Upper lobe of right lung (tissue), 1 donor: ENCODE results near the gene FIGN. TPM values are rescaled to one million over a fixed set of nuclear protein-coding genes. Genes with fewer than 3 reads are reported as not detected.
A peak's percentile ranks its signal among the peaks of the same experiment; 100 is the strongest.

Source experiments
- ATAC-seq: fragments of 200-7000 bp; cut with Tn5 transposase; one replicate; pipeline ENCODE4 v1.9.1; 2020; ENCODE audit warnings: mild to moderate bottlenecking, moderate library complexity
- DNase-seq: peaks from one replicate; pipeline ENCODE4 v3.0.0-alpha.2; 2020
- H3K27ac ChIP-seq: fragments of 200-600 bp; one replicate; pipeline ENCODE4 v1.8.0; 2022
- H3K27me3 ChIP-seq: fragments of 200-600 bp; one replicate; pipeline ENCODE4 v1.8.0; 2022; ENCODE audit warnings: mild to moderate bottlenecking
- H3K36me3 ChIP-seq: fragments of 200-600 bp; one replicate; pipeline ENCODE4 v1.8.0; 2022
- H3K4me1 ChIP-seq: fragments of 200-600 bp; one replicate; pipeline ENCODE4 v1.8.0; 2022
- H3K4me3 ChIP-seq: fragments of 200-600 bp; one replicate; pipeline ENCODE4 v1.8.0; 2022; ENCODE audit warnings: mild to moderate bottlenecking
- H3K9me3 ChIP-seq: fragments of 200-600 bp; one replicate; pipeline ENCODE4 v1.8.0; 2022
- intact Hi-C: fragments of 100-400 bp; cut with DNase I; formaldehyde crosslinking; loops from one replicate; pipeline ENCODE4 v1.11.0; 2022
- long read RNA-seq: library from polyadenylated mRNA; unstranded; transcript quantifications from one replicate; pipeline ENCODE4 v2.0.0, GENCODE V29; 2021
- total RNA-seq: library from RNA; stranded (reverse); fragmentation: NEBNext Ultra II Directional; extraction: Animal tissue kit (Norgen Biotek cat#: 25700); gene quantifications from one replicate; pipeline ENCODE4 v1.2.1, GENCODE V29; 2021
- TF ChIP-seq, protein P1 (sequence below): fragments of 200-600 bp; IDR thresholded peaks from one replicate; pipeline ENCODE4 v1.8.0; 2022; ENCODE audit warnings: antibody characterized with exemption
- donor health status: DM: no; HTN: yes; CAD: no; lungs with severe emphysema.

Gene FIGN, protein sequence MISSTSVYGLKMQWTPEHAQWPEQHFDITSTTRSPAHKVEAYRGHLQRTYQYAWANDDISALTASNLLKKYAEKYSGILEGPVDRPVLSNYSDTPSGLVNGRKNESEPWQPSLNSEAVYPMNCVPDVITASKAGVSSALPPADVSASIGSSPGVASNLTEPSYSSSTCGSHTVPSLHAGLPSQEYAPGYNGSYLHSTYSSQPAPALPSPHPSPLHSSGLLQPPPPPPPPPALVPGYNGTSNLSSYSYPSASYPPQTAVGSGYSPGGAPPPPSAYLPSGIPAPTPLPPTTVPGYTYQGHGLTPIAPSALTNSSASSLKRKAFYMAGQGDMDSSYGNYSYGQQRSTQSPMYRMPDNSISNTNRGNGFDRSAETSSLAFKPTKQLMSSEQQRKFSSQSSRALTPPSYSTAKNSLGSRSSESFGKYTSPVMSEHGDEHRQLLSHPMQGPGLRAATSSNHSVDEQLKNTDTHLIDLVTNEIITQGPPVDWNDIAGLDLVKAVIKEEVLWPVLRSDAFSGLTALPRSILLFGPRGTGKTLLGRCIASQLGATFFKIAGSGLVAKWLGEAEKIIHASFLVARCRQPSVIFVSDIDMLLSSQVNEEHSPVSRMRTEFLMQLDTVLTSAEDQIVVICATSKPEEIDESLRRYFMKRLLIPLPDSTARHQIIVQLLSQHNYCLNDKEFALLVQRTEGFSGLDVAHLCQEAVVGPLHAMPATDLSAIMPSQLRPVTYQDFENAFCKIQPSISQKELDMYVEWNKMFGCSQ
- 6.5 TPM for total RNA-seq
- long read RNA-seq, full-length matches to known transcripts, result 3 of 8 reads
- long read RNA-seq, partial matches to known transcripts, result 0 of 8 reads
- long read RNA-seq, other reads (novel, unspliced or antisense), result 5 of 8 reads

DNA sequence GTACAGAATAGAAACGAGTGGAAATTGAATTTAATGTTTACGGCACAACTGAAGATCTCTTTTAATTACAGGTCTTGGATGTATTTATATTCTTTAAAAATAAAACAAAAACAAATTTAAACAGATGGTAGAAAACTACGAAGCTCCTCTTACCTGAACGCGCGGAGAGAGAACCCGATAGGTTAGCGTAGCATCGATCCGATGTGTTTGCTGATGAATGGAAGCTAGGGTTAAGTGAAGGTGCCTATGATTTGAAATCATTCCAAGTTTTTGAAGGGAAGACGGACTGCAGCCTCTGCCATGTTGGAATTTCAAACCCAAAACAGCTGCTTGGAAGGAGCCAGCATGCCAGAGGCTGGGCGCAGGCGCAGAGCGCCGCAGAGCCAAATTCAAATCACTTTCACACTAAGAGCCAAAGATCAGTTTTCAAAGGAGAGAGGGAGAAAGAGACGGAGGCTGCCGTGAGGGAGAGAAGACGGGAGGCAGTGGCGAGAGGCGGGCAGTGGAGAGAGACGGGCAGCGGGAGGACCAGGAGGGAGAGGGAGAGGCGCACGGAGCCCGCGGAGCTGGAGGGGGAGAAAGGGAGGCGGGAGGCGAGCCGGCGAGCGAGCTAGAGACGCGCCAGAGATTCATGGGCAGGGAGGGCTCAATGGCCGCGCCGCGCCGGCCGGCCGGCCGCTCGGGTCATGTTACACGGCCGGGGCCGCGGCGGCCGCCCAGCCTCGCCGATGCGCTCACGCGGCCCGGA lies at the start of gene FIGN:
TSS of gene FIGN (minus strand) at position 324 of the 748 bp plus-strand sequence. CDS start 1,081 bp downstream, outside the sequence.
- H3K27ac ChIP-seq, result peak within 1 kb of the TSS; percentile 85
- intact Hi-C loops, result no loop called here

DNA sequence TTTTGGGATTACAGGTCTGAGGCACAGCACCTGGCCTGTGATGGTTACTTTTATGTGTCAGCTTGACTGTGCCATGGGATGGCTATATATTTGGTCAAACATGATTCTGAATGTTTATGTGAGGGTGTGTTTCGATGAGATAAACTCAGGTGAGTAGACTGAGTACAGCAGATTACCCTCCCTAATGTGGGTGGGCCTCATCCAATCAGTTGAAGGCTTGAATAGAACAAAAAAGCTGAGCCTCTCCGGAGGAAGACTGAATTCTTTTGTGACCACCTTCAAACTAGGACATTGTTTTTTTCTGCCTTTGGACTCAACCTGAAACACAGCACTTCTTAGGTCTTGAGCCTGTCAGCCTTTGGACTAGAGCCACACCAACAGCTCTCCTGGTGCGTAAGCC lies 49.4 kb upstream of the FIGN start:
- intact Hi-C loops, result no loop called here
- Histone ChIP-seq H3K27ac (no peak overlapping the region), H3K4me3 (no peak overlapping the region), H3K27me3 (no peaks in the 10 kb centered on the region), H3K9me3 (no peaks in the 10 kb centered on the region), H3K4me1 (no peaks in the 10 kb centered on the region), H3K36me3 (no peaks in the 10 kb centered on the region)
- TF ChIP-seq, protein P1, sequence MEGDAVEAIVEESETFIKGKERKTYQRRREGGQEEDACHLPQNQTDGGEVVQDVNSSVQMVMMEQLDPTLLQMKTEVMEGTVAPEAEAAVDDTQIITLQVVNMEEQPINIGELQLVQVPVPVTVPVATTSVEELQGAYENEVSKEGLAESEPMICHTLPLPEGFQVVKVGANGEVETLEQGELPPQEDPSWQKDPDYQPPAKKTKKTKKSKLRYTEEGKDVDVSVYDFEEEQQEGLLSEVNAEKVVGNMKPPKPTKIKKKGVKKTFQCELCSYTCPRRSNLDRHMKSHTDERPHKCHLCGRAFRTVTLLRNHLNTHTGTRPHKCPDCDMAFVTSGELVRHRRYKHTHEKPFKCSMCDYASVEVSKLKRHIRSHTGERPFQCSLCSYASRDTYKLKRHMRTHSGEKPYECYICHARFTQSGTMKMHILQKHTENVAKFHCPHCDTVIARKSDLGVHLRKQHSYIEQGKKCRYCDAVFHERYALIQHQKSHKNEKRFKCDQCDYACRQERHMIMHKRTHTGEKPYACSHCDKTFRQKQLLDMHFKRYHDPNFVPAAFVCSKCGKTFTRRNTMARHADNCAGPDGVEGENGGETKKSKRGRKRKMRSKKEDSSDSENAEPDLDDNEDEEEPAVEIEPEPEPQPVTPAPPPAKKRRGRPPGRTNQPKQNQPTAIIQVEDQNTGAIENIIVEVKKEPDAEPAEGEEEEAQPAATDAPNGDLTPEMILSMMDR, result no peak
- no peak for ATAC-seq
- no peak for DNase-seq

More for the DNA sequence above, at the start of gene FIGN:
- peak; percentile 89 for ATAC-seq
- H3K27me3 ChIP-seq, result no peaks in the 10 kb centered on the region
- no peaks in the 10 kb centered on the region for H3K4me1 ChIP-seq
- TF ChIP-seq, protein P1, result no peak
- H3K9me3 ChIP-seq, result no peaks in the 10 kb centered on the region
- no peaks in the 10 kb centered on the region for H3K36me3 ChIP-seq
- peak; percentile 86 for DNase-seq
- peak within 1 kb of the TSS; percentile 66 for H3K4me3 ChIP-seq

DNA sequence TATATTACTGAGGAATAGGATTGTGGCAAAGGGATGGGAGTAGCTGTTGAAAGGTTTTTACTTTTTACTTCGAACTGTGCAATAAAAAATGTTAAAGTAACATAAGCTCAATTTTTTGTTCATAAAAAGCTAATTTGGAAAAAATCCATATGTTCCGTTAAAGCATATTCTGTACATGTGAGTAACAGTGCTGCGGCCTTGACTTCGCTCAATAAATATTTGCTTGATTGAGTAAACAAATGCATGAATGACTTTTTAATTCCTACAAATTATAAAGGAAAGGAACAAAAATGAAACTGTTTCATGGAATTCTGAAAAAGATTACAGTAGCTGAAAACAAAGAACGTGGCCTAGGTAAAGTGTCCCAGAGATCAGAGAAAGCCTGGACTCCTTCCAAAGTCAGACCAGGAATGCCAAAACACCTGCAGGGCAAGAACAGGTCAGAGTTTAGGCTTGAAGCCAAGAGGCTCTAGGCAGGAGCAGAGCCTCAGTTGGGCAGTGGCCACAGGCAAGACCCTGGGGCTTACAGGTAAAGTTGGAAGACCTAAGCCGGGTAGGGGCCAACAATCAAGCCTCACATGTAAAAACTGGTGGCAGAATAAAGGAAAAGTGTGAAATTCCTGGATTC lies 44.3 kb upstream of the FIGN start:
- Histone ChIP-seq H3K4me3 (no peak overlapping the region), H3K36me3 (no peaks in the 10 kb centered on the region), H3K27me3 (no peaks in the 10 kb centered on the region), H3K27ac (no peak overlapping the region), H3K9me3 (no peaks in the 10 kb centered on the region), H3K4me1 (no peaks in the 10 kb centered on the region)
- DNase-seq, result no peak
- peak; percentile 72 for ATAC-seq
- TF ChIP-seq, protein P1, result no peak
- intact Hi-C loops, result no loop called here

DNA sequence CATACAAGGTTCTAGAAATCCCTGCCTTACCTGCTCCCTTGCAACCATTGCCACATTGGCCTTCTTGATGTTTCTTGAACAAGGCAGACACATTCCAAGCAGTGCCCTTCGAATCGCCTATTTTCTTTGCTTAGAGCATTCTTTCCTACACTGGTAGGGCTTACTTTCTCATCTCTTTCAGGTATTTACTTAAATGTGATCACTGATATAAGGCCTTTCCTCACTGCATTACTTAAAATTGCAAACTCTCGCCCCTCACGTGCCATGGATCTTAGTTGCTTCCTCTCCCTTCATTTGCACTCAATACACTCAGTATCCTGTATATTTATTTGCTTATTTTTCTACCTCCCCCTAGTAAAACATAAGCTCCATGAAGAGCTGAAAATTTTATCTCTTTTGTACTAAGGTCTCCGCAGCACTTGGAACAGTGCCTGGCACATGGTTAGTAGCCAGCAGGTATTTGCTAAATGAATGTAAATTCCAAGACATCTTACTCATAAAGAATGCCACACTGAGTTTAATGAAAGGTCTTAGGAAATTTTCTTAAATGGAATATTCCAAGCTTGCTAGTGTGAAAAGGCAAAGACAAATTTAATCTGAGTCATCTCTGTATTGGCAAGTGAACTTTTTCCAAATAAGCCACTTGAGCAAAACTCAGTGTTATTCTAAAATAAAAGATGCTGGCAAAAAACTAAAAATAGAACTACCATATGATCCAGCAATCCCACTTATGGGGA lies 42.4 kb upstream of the FIGN start:
- DNase-seq (no peak), ATAC-seq (no peak)
- Histone ChIP-seq H3K4me3 (no peak overlapping the region), H3K9me3 (no peaks in the 10 kb centered on the region), H3K27me3 (no peaks in the 10 kb centered on the region), H3K4me1 (no peaks in the 10 kb centered on the region), H3K36me3 (no peaks in the 10 kb centered on the region), H3K27ac (no peak overlapping the region)
- intact Hi-C loops, result no loop called here
- TF ChIP-seq, protein P1, result no peak
